Peyer's patch (tissue), 4 donors: ENCODE measurements around the gene PLEKHN1. TPM values are rescaled to one million over a fixed set of nuclear protein-coding genes. Genes with fewer than 3 reads are reported as not detected.

Experiments used
- DNase-seq, 3 donors: peaks; one replicate each; pipeline ENCODE4 v3.0.0-alpha.2; 2017 to 2019
- H3K27ac ChIP-seq, 4 donors: fragments of 200-600 bp; sonication (generic); one replicate each; pipeline ENCODE4 v1.5.1; 2016 to 2019
- H3K27me3 ChIP-seq, 2 donors: fragments of 200-600 bp; sonication (generic); one replicate each; pipeline ENCODE4 v1.5.1; 2019
- H3K36me3 ChIP-seq, 3 donors: fragments of 200-600 bp; sonication (generic); one replicate each; pipeline ENCODE4 v1.5.1; 2016 to 2019
- H3K4me1 ChIP-seq, 4 donors: fragments of 200-600 bp; sonication (generic); one replicate each; pipeline ENCODE4 v1.5.1; 2016 to 2019
- H3K4me3 ChIP-seq, 4 donors: fragments of 200-600 bp; sonication (generic); 1 replicate in 3 of 4; 2 replicates in 1 of 4; pipeline ENCODE4 v1.5.1; 2016 to 2019; ENCODE audit warnings: mild to moderate bottlenecking in 1 of 4
- H3K9me3 ChIP-seq, 4 donors: fragments of 200-600 bp; sonication (generic); one replicate each; pipeline ENCODE4 v1.5.1; 2016 to 2019; ENCODE audit warnings: mild to moderate bottlenecking in 1 of 4
- POLR2A ChIP-seq, 2 donors: fragments of 450-650 bp; IDR thresholded peaks; one replicate each; pipeline ENCODE4 v1.5.1; 2017; ENCODE audit warnings: antibody characterized with exemption in 2 of 2, mild to moderate bottlenecking in 2 of 2, moderate library complexity in 2 of 2
- total RNA-seq, 4 donors: library from RNA; depleted of rRNA; stranded (reverse); fragments of >200 nt; gene quantifications; one replicate each; pipeline ENCODE4 v1.1.0, GENCODE V29; 2016
- TF ChIP-seq, protein P1 (sequence below), 6 experiments: fragments of 450-650 bp in 4 of 6; fragments of 200-600 bp in 2 of 6; sonication (generic) in 1 of 6; IDR thresholded peaks; one replicate each; pipeline ENCODE4 v1.5.1; 2017 to 2019; ENCODE audit warnings: antibody characterized with exemption in 6 of 6, mild to moderate bottlenecking in 3 of 6, moderate library complexity in 1 of 6

Gene PLEKHN1
- total RNA-seq: under 1 TPM in 3 of 4 donors, not detected in 1; 0.40 to 0.83 (median 0.47) TPM

- peaks cover 0 to 26% (median 15%) of the 10 kb centered on the region in 4 donors for H3K4me1 ChIP-seq
- no peak for TF ChIP-seq POLR2A (IDR thresholded peaks at IDR 0.05)
- TF ChIP-seq, protein P1, sequence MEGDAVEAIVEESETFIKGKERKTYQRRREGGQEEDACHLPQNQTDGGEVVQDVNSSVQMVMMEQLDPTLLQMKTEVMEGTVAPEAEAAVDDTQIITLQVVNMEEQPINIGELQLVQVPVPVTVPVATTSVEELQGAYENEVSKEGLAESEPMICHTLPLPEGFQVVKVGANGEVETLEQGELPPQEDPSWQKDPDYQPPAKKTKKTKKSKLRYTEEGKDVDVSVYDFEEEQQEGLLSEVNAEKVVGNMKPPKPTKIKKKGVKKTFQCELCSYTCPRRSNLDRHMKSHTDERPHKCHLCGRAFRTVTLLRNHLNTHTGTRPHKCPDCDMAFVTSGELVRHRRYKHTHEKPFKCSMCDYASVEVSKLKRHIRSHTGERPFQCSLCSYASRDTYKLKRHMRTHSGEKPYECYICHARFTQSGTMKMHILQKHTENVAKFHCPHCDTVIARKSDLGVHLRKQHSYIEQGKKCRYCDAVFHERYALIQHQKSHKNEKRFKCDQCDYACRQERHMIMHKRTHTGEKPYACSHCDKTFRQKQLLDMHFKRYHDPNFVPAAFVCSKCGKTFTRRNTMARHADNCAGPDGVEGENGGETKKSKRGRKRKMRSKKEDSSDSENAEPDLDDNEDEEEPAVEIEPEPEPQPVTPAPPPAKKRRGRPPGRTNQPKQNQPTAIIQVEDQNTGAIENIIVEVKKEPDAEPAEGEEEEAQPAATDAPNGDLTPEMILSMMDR (IDR thresholded peaks at IDR 0.05): no peak
- DNase-seq: peak in 2 of 3 donors; percentile 38 to 65
- H3K27ac ChIP-seq: peak within 1 kb of the TSS; percentile 69 to 79 (median 76)
- peak within 1 kb of the TSS; percentile 50 to 73 (median 55) for H3K4me3 ChIP-seq
- no peaks in the 10 kb centered on the region for H3K9me3 ChIP-seq
- peaks cover 0 to 5% of the 10 kb centered on the region in 2 donors for H3K27me3 ChIP-seq
- H3K36me3 ChIP-seq: peaks cover 0 to 10% (median 0%) of the 10 kb centered on the region in 3 donors
Observed at GRCh38 chr1:966135-966703, at the start of gene PLEKHN1. TSS of gene PLEKHN1 (plus strand) at chr1:966482. CDS start at chr1:966532, 50 bp downstream.

DNA sequence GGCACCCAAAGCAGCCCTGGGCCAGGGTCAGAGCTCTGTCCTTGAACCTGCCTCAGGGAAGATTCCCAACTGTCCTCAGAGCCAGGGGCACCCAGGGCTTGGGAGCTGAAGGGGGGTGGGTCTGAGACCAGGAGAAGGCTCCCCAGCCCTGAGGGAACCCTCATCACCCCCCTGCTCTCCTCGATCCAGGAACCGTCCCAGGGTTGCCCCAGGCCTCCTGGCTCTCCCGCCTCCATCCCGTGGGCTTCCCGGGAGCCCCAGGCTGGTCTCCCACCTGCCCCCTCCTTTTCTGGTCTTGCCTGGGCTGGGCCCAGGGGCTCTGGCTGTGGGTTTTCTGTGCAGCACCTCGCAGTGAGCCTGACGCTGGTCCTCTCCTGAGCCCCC is 49.2 kb upstream of the PLEKHN1 start:
- H3K27ac ChIP-seq: no peak overlapping the region
- no peak overlapping the region for H3K4me3 ChIP-seq
- H3K27me3 ChIP-seq: peaks cover 0 to 37% of the 10 kb centered on the region in 2 donors
- no peak for DNase-seq
- TF ChIP-seq POLR2A (IDR thresholded peaks at IDR 0.05): no peak
- TF ChIP-seq, protein P1 (IDR thresholded peaks at IDR 0.05): no peak
- H3K4me1 ChIP-seq: peaks cover 0 to 38% (median 6%) of the 10 kb centered on the region in 4 donors
- H3K36me3 ChIP-seq: no peaks in the 10 kb centered on the region
- H3K9me3 ChIP-seq: no peaks in the 10 kb centered on the region

DNA sequence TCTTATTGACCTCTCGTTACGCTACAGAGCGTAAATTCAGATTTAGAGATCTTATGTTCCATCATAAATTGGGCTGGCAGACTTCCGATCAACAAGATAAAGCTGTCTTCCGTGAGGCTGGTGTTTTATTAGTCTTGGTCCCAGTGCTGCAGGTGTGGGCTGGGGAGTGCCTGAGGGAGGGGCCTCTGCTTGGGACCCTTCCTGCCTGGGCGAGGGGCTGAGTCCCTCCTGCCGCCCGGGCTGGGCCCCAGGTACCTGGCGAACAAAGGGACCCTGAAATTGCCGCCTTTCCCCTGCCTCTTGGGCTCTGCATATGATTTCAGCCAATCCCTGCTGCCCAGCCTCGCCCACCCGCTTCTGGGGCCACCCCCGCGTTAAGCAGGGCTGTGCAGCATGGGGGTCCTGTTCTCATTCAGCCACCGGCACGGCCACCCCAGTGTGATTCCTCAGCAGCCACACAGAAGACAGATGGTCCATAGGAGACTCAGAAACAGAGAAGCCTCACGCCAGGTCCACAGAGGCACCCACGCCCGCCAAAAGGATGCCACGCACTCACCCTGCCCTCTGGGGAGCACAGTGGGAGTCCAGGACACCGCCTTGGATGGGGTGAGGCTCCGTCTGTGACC is 48.7 kb upstream of the PLEKHN1 start:
- no peak for TF ChIP-seq POLR2A (IDR thresholded peaks at IDR 0.05)
- TF ChIP-seq, protein P1 (IDR thresholded peaks at IDR 0.05): no peak
- H3K36me3 ChIP-seq: no peaks in the 10 kb centered on the region
- H3K4me1 ChIP-seq: peaks cover 0 to 36% (median 6%) of the 10 kb centered on the region in 4 donors
- peaks cover 0 to 37% of the 10 kb centered on the region in 2 donors for H3K27me3 ChIP-seq
- DNase-seq: no peak
- no peak overlapping the region for H3K27ac ChIP-seq
- no peaks in the 10 kb centered on the region for H3K9me3 ChIP-seq
- no peak overlapping the region for H3K4me3 ChIP-seq

DNA sequence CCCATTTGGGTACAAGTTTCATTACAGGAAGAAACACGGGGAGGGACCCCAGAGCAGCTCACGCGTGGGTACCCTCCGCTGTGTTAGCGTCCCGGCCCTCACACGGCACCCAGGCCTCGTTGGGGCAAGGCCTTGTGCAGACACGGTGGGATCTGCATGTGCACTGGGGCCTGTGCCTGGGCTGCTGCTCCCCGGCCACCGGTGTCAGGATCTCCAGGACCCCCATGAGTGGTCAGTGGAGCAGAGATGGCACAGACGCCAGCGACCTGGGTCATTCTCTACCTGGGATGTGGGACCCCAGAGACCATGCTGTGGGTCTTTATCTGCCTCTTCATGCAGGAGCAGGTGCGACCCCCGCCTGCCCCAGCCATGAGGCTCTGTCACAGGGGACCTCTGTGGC is 47.9 kb upstream of the PLEKHN1 start:
- Histone ChIP-seq H3K27me3 (peaks cover 0 to 45% of the 10 kb centered on the region in 2 donors), H3K4me3 (no peak overlapping the region), H3K9me3 (no peaks in the 10 kb centered on the region), H3K27ac (no peak overlapping the region), H3K36me3 (no peaks in the 10 kb centered on the region), H3K4me1 (peaks cover 0 to 42% (median 10%) of the 10 kb centered on the region in 4 donors)
- TF ChIP-seq POLR2A (IDR thresholded peaks at IDR 0.05): no peak
- TF ChIP-seq, protein P1 (IDR thresholded peaks at IDR 0.05): no peak
- no peak for DNase-seq

- Histone ChIP-seq H3K27me3 (peaks cover 0 to 48% of the 10 kb centered on the region in 2 donors), H3K4me1 (peaks cover 0 to 47% (median 14%) of the 10 kb centered on the region in 4 donors), H3K4me3 (no peak overlapping the region), H3K9me3 (no peaks in the 10 kb centered on the region), H3K27ac (no peak overlapping the region), H3K36me3 (no peaks in the 10 kb centered on the region)
- TF ChIP-seq POLR2A (IDR thresholded peaks at IDR 0.05): no peak
- TF ChIP-seq, protein P1 (IDR thresholded peaks at IDR 0.05): no peak
- DNase-seq: no peak
Observed at GRCh38 chr1:918843-919242, 47.4 kb upstream of the PLEKHN1 start.
